Spleen (tissue), 11 donors: ENCODE measurements around the gene HSH2D. TPM values are rescaled to one million over a fixed set of nuclear protein-coding genes. Genes with fewer than 3 reads are reported as not detected.

ENCODE experiments used
- DNase-seq: peaks from one replicate; pipeline ENCODE4 v3.0.0-alpha.2; 2020
- H3K27ac ChIP-seq, 8 donors: fragments of 200-600 bp; sonication (generic) in 7 of 8; 1 replicate in 4 of 8; 2 replicates in 4 of 8; pipeline versions ENCODE4 v1.5.0 to v1.8.0; 2016 to 2021; ENCODE audit warnings: inconsistent platforms in 4 of 8, mild to moderate bottlenecking in 4 of 8, moderate library complexity in 1 of 8
- H3K27me3 ChIP-seq, 7 donors: fragments of 200-600 bp; sonication (generic) in 6 of 7; replicated peaks in 1 of 7; 1 replicate in 4 of 7; 2 replicates in 3 of 7; pipeline versions ENCODE4 v1.5.0 to v1.8.0; 2016 to 2021; ENCODE audit warnings: inconsistent platforms in 3 of 7, mild to moderate bottlenecking in 1 of 7
- H3K36me3 ChIP-seq, 6 donors: fragments of 200-600 bp; sonication (generic) in 5 of 6; 1 replicate in 4 of 6; 2 replicates in 2 of 6; pipeline versions ENCODE4 v1.5.0 to v1.8.0; 2016 to 2021; ENCODE audit warnings: inconsistent platforms in 2 of 6
- H3K4me1 ChIP-seq, 6 donors: fragments of 200-600 bp; sonication (generic) in 5 of 6; 1 replicate in 3 of 6; 2 replicates in 3 of 6; pipeline versions ENCODE4 v1.5.0 to v1.8.0; 2016 to 2021; ENCODE audit warnings: inconsistent platforms in 3 of 6
- H3K4me3 ChIP-seq, 8 donors: fragments of 200-600 bp; sonication (generic) in 7 of 8; 1 replicate in 4 of 8; 2 replicates in 4 of 8; pipeline versions ENCODE4 v1.5.0 to v1.8.0; 2016 to 2021; ENCODE audit warnings: inconsistent platforms in 4 of 8, mild to moderate bottlenecking in 4 of 8, moderate library complexity in 2 of 8
- H3K9me3 ChIP-seq, 8 donors: fragments of 200-600 bp; sonication (generic) in 7 of 8; 1 replicate in 4 of 8; 2 replicates in 4 of 8; pipeline versions ENCODE4 v1.5.0 to v1.8.0; 2016 to 2021; ENCODE audit warnings: inconsistent platforms in 4 of 8
- CTCF ChIP-seq, 11 experiments: fragments of 200-600 bp in 7 of 11; fragments of 450-650 bp in 4 of 11; sonication (generic) in 4 of 11; IDR thresholded peaks in 8 of 11; conservative IDR thresholded peaks in 3 of 11; 1 replicate in 7 of 11; 2 replicates in 4 of 11; pipeline versions ENCODE4 v1.4.0 to v1.8.0; 2016 to 2021; ENCODE audit warnings: antibody characterized with exemption in 11 of 11, inconsistent platforms in 4 of 11, mild to moderate bottlenecking in 1 of 11
- POLR2A ChIP-seq, 3 donors: fragments of 450-650 bp; IDR thresholded peaks; one replicate each; pipeline ENCODE4 v1.5.1; 2017; ENCODE audit warnings: antibody characterized with exemption in 3 of 3, mild to moderate bottlenecking in 1 of 3
- POLR2AphosphoS5 ChIP-seq, 3 donors: sonication (generic); formaldehyde crosslinking; IDR thresholded peaks; one replicate each; pipeline ENCODE4 v1.5.1; 2017; ENCODE audit warnings: antibody characterized with exemption in 3 of 3
- WGBS, 5 donors: extraction: QIAGEN DNeasy Blood & Tissue Kit in 3 of 5; methylation state at CpG; one replicate each; pipeline versions ENCODE4 v1.1.5 to v1.1.7; 2013 to 2018; 5-methylcytosine and 5-hydroxymethylcytosine counted together
- intact Hi-C: fragments of 100-400 bp; cut with DNase I; formaldehyde crosslinking; loops from one replicate; pipeline ENCODE4 v1.15.0; 2023; ENCODE audit warnings: low total_unique reads
- polyA plus RNA-seq, 3 donors: library from polyadenylated mRNA; stranded (reverse); fragments of 200-250 nt; gene quantifications; one replicate each; pipeline ENCODE4 v1.2.1, GENCODE V29; 2013
- total RNA-seq, 7 donors: library from RNA; depleted of rRNA in 3 of 7; stranded (reverse); fragments of >200 nt in 3 of 7; fragmentation: NEBNext Ultra II Directional in 4 of 7; extraction: Animal tissue kit (Norgen Biotek cat#: 25700) in 4 of 7; gene quantifications; one replicate each; pipeline versions ENCODE4 v1.1.0 to v1.2.1, GENCODE V29; 2016 to 2021
- donor health status: healthy with polysubstance abuse.
- donor health status: DM: no; HTN: no; CAD: no; lungs with moderate emphysema.
- donor health status: DM: no; HTN: no; CAD: no.
- donor health status: Bipolar disorder and iron deficiency.
- donor health status: healthy.
- donor health status: DM: no; HTN: no; CAD: no.
- donor health status: DM: yes; HTN: yes; CAD: no.

HSH2D gene
- total and polyA plus RNA-seq, 10 donors: 39.6 to 119 (median 61.4) TPM

- TF ChIP-seq POLR2A (IDR thresholded peaks at IDR 0.05) (no peak), CTCF (IDR thresholded peaks at IDR 0.05 in 8 of 11, conservative IDR thresholded peaks at IDR 0.05 in 3 of 11) (no peak), POLR2AphosphoS5 (IDR thresholded peaks at IDR 0.05) (no peak)
- peaks cover 46 to 94% (median 90%) of the 10 kb centered on the region in 6 donors for H3K4me1 ChIP-seq
- H3K36me3 ChIP-seq: peaks cover 0 to 83% (median 35%) of the 10 kb centered on the region in 6 donors
- intact Hi-C loops: loop anchor here (10.0 kb wide), 1 partner anchor 69 kb away; the partner anchor contains the start of gene FAM32A
- H3K27ac ChIP-seq: peak overlapping the region in 6 of 8 donors; percentile 2 to 94 (median 86)
- H3K9me3 ChIP-seq: no peaks in the 10 kb centered on the region
- no peaks in the 10 kb centered on the region for H3K27me3 ChIP-seq
- H3K4me3 ChIP-seq: no peak overlapping the region
- DNase-seq: no peak
- WGBS, 5 donors: 45 to 60% (median 58%) methylated on average over 4 of the region's 4 CpGs
Observed at GRCh38 chr19:16116067-16116466, 27.4 kb upstream of the HSH2D start.

- no peak for TF ChIP-seq POLR2AphosphoS5 (IDR thresholded peaks at IDR 0.05)
- no peak for TF ChIP-seq POLR2A (IDR thresholded peaks at IDR 0.05)
- TF ChIP-seq CTCF (IDR thresholded peaks at IDR 0.05 in 8 of 11, conservative IDR thresholded peaks at IDR 0.05 in 3 of 11): peak in 3 of 11 experiments; percentile 14 to 23 (median 16)
- H3K27me3 ChIP-seq: no peaks in the 10 kb centered on the region
- WGBS, 5 donors: 56 to 65% (median 61%) methylated on average over 11 of the region's 11 CpGs
- intact Hi-C loops: loop anchor here (10.0 kb wide), 1 partner anchor 67 kb away; the partner anchor contains the start of gene FAM32A
- H3K4me1 ChIP-seq: peaks cover 42 to 91% (median 84%) of the 10 kb centered on the region in 6 donors
- no peaks in the 10 kb centered on the region for H3K9me3 ChIP-seq
- peak overlapping the region in 1 of 8 donors; percentile 51 for H3K4me3 ChIP-seq
- peak overlapping the region; percentile 53 to 94 (median 83) for H3K27ac ChIP-seq
- H3K36me3 ChIP-seq: peaks cover 6 to 98% (median 50%) of the 10 kb centered on the region in 6 donors
- peak; percentile 84 for DNase-seq
Observed at GRCh38 chr19:16117594-16118033, 25.9 kb upstream of the HSH2D start.

GRCh38 chr19:16118489-16119033, 24.9 kb upstream of the HSH2D start:
- Histone ChIP-seq H3K4me1 (peaks cover 32 to 85% (median 75%) of the 10 kb centered on the region in 6 donors), H3K27me3 (no peaks in the 10 kb centered on the region), H3K4me3 (peak overlapping the region in 2 of 8 donors; percentile 5 to 51), H3K36me3 (peaks cover 6 to 99% (median 60%) of the 10 kb centered on the region in 6 donors), H3K9me3 (no peaks in the 10 kb centered on the region), H3K27ac (peak overlapping the region; percentile 53 to 94 (median 83))
- 23 to 47% (median 35%) methylated on average over 12 of the region's 12 CpGs for WGBS, 5 donors
- DNase-seq: peak; percentile 90
- TF ChIP-seq POLR2AphosphoS5 (IDR thresholded peaks at IDR 0.05) (peak; percentile 51 to 77 (median 72)), POLR2A (IDR thresholded peaks at IDR 0.05) (no peak), CTCF (IDR thresholded peaks at IDR 0.05 in 8 of 11, conservative IDR thresholded peaks at IDR 0.05 in 3 of 11) (peak in 1 of 11 experiments; percentile 16)
- intact Hi-C loops: loop anchor here (10.0 kb wide), 1 partner anchor 66 kb away; the partner anchor contains the start of gene FAM32A
